Neutrophil (primary cell): ENCODE results near the gene SLIRP.

Experiments
- H3K27ac ChIP-seq: fragments of 200-600 bp; sonication (generic); 2 replicates; pipeline ENCODE4 v1.5.1; 2016; ENCODE audit warnings: mild to moderate bottlenecking, moderate library complexity
- H3K27me3 ChIP-seq: fragments of 200-600 bp; sonication (generic); 2 replicates; pipeline ENCODE4 v1.6.0; 2016; ENCODE audit warnings: mild to moderate bottlenecking
- H3K36me3 ChIP-seq: fragments of 200-600 bp; sonication (generic); 2 replicates; pipeline ENCODE4 v1.5.1; 2017
- H3K4me1 ChIP-seq, 2 experiments: fragments of 200-600 bp in 1 of 2; sonication (generic) in 1 of 2; 1 replicate in 1 of 2; 2 replicates in 1 of 2; pipeline versions ENCODE4 v1.5.1 to v1.6.1; 2013 to 2016; ENCODE audit warnings: low read depth in 1 of 2, low read length in 1 of 2, mild to moderate bottlenecking in 1 of 2, moderate library complexity in 1 of 2; ENCODE audit not compliant: control insufficient read depth in 1 of 2, insufficient read depth in 1 of 2
- H3K4me3 ChIP-seq, 2 experiments: fragments of 200-600 bp in 1 of 2; sonication (generic) in 1 of 2; 1 replicate in 1 of 2; 2 replicates in 1 of 2; pipeline ENCODE4 v1.5.1; 2013 to 2016; ENCODE audit warnings: low read depth in 1 of 2, low read length in 1 of 2, mild to moderate bottlenecking in 1 of 2, moderate library complexity in 1 of 2
- H3K9me3 ChIP-seq: fragments of 200-600 bp; sonication (generic); 2 replicates; pipeline ENCODE4 v1.5.1; 2016
- TF ChIP-seq, protein P1 (sequence below): fragments of 200-600 bp; sonication (generic); IDR thresholded peaks from 2 replicates; pipeline ENCODE4 v1.5.1; 2016; ENCODE audit warnings: antibody characterized with exemption

Gene SLIRP

DNA sequence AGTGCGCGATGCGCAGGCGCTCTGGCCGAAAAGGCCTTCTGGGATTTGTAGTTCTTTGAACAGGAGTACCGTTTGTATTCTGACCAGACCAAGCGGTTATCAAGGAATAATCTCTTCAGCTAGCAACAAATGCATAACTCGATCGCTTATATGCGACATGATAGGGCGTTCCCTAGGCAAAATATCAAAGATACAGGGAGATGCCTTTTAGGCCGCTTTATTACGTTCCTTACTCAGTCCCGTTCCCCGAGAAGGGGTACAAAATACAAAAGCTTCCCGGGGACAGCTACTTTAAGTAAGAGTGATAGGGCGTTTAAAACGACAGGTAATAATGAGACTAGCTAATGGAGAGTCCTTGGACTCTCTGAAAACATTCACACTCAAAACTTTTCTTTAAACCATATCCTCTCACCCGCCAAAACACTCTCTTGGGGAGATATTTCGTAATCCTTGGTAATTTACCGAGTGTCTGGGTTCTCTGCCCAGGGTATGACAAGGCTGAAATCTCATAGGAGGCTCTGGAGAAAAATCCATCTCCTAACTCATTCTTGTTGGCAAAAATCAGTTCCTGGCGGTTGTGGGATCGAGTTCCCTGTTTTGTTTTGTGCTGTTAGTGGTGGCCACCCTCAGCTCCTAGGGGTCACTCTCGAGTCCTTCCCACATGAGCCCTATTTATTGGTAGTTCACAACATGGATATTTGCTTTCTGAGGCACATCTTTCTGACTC, 53.5 kb downstream of the SLIRP start:
- Histone ChIP-seq H3K36me3 (peaks cover 3% of the 10 kb centered on the region), H3K4me3 (peak overlapping the region; percentile 94 to 96), H3K27ac (peak overlapping the region; percentile 85), H3K9me3 (no peaks in the 10 kb centered on the region), H3K27me3 (no peaks in the 10 kb centered on the region), H3K4me1 (peaks cover 22 to 25% of the 10 kb centered on the region in 2 experiments)
- TF ChIP-seq, protein P1, sequence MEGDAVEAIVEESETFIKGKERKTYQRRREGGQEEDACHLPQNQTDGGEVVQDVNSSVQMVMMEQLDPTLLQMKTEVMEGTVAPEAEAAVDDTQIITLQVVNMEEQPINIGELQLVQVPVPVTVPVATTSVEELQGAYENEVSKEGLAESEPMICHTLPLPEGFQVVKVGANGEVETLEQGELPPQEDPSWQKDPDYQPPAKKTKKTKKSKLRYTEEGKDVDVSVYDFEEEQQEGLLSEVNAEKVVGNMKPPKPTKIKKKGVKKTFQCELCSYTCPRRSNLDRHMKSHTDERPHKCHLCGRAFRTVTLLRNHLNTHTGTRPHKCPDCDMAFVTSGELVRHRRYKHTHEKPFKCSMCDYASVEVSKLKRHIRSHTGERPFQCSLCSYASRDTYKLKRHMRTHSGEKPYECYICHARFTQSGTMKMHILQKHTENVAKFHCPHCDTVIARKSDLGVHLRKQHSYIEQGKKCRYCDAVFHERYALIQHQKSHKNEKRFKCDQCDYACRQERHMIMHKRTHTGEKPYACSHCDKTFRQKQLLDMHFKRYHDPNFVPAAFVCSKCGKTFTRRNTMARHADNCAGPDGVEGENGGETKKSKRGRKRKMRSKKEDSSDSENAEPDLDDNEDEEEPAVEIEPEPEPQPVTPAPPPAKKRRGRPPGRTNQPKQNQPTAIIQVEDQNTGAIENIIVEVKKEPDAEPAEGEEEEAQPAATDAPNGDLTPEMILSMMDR: no peak

DNA sequence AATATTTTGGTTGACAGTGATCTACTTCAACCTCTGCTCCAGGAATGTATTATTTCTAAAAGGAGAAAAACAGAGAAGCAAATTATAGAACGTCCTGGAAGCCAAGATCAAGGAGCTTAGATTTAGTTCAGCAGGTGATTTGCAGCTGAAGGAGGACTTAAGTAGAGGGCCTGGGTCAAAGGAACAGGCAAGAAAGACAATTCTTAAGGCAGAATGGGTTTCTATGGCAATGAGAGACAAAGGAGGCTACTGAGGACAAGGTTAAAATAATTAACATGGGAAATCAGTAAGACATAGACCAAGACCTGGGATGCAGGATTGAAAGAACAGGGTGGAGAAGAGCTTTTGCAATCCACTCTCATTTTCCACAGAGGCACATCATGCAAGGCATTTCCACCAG, 55.4 kb downstream of the SLIRP start:
- peaks cover 22 to 25% of the 10 kb centered on the region in 2 experiments for H3K4me1 ChIP-seq
- H3K27ac ChIP-seq: no peak overlapping the region
- H3K4me3 ChIP-seq: no peak overlapping the region
- H3K9me3 ChIP-seq: no peaks in the 10 kb centered on the region
- no peaks in the 10 kb centered on the region for H3K36me3 ChIP-seq
- no peaks in the 10 kb centered on the region for H3K27me3 ChIP-seq
- TF ChIP-seq, protein P1: no peak

- Histone ChIP-seq H3K27ac (no peak overlapping the region), H3K4me1 (peaks cover 20 to 25% of the 10 kb centered on the region in 2 experiments), H3K27me3 (no peaks in the 10 kb centered on the region), H3K9me3 (no peaks in the 10 kb centered on the region), H3K4me3 (no peak overlapping the region), H3K36me3 (no peaks in the 10 kb centered on the region)
- TF ChIP-seq, protein P1: no peak
Measured at GRCh38 chr14:77763978-77764377, 56.1 kb downstream of the SLIRP start.
